ENCODE results near the gene MACROD2. TPM values are rescaled to one million over a fixed set of nuclear protein-coding genes. Genes with fewer than 3 reads are reported as not detected.

MACROD2 gene
- total and polyA plus RNA-seq, 2 of the 4 experiments (the other 2 are of a cell fraction), result not detected

GRCh38 chr20:14619411-14619810 lies 624.1 kb downstream of the MACROD2 start:
- WGBS, 2 experiments (ENCODE audit: extremely low coverage in 2 of 2, insufficient read length in 1 of 2), result no CpG with 5 or more reads among the region's 1 CpG

More at GRCh38 chr20:14619411-14619810, 624.1 kb downstream of the MACROD2 start:
- dilution Hi-C loops (cut with HindIII; ENCODE audit: low sequenced_read_pairs, unreplicated experiment) (no loop called here), in situ Hi-C loops (cut with MboI; ENCODE audit: low sequenced_read_pairs) (no loop called here), intact Hi-C loops (cut with micrococcal nuclease) (no loop called here)
- Histone ChIP-seq H3K18ac (ENCODE audit: low read depth, low read length) (no peak overlapping the region), H2BK120ac (ENCODE audit: low read depth, low read length) (no peak overlapping the region), H4K20me1 (ENCODE audit: insufficient read depth, low read length) (no peaks in the 10 kb centered on the region), H2BK20ac (ENCODE audit: low read depth, low read length) (no peak overlapping the region), H3K9me3 (ENCODE audit: control insufficient read depth, insufficient read depth, low read length) (no peaks in the 10 kb centered on the region), H2AFZ (replicated peaks; ENCODE audit: low read length, poor library complexity) (no peak overlapping the region), H3K27me3 (ENCODE audit: control insufficient read depth, insufficient read depth, low read length) (no peaks in the 10 kb centered on the region), H3K4me1 (ENCODE audit: control insufficient read depth, insufficient read depth, low read length) (no peaks in the 10 kb centered on the region), H3K36me3 (ENCODE audit: control insufficient read depth, insufficient read depth, low read length) (no peaks in the 10 kb centered on the region), H3K9me1 (ENCODE audit: insufficient read depth, low read length) (no peaks in the 10 kb centered on the region), H3K4me3 (ENCODE audit: insufficient read depth, low read depth, low read length) (no peak overlapping the region), H3K4me2 (ENCODE audit: low read depth, low read length) (no peak overlapping the region), H3K14ac (replicated peaks; ENCODE audit: low read depth, low read length) (no peak overlapping the region), H3K79me1 (ENCODE audit: low read depth in 1 of 2, low read length in 2 of 2) (no peaks in the 10 kb centered on the region), H3K56ac (ENCODE audit: extremely low read depth, insufficient read depth, low read length) (no peak overlapping the region), H4K8ac (ENCODE audit: low read depth in 2 of 2, low read length in 2 of 2) (no peak overlapping the region), H3K4ac (ENCODE audit: low read depth, low read length) (no peak overlapping the region), H3K23ac (ENCODE audit: low read depth, low read length) (no peak overlapping the region), H4K91ac (ENCODE audit: insufficient read depth, low read depth, low read length) (no peak overlapping the region), H4K5ac (ENCODE audit: low read depth, low read length) (no peak overlapping the region), H2AK9ac (replicated peaks; ENCODE audit: low read depth, low read length, poor library complexity) (no peak overlapping the region), H2BK15ac (ENCODE audit: low read depth, low read length) (no peak overlapping the region), H2BK5ac (ENCODE audit: low read depth, low read length, poor library complexity, severe bottlenecking) (no peak overlapping the region), H2AK5ac (ENCODE audit: low read depth, low read length) (no peak overlapping the region), H3K27ac (ENCODE audit: insufficient read depth, low read length) (no peak overlapping the region), H3K9ac (ENCODE audit: low read depth, low read length) (no peak overlapping the region)
- BruUV-seq (replicated peaks), result no TSS peak
- TF ChIP-seq POLR2A (IDR thresholded peaks at IDR 0.05; ENCODE audit: low read depth, low read length) (no peak), MAFK (IDR thresholded peaks at IDR 0.05; ENCODE audit: low read depth, low read length) (no peak), NFE2L2 (IDR thresholded peaks at IDR 0.05; ENCODE audit: low read depth, low read length) (no peak), ELK1 (IDR thresholded peaks at IDR 0.05; ENCODE audit: borderline replicate concordance, low read depth, low read length) (no peak), RFX5 (IDR thresholded peaks at IDR 0.05; ENCODE audit: low read depth, low read length) (no peak), RCOR1 (IDR thresholded peaks at IDR 0.05; ENCODE audit: insufficient replicate concordance, low read length) (no peak), BHLHE40 (IDR thresholded peaks at IDR 0.05; ENCODE audit: low read depth, low read length) (no peak), CEBPB (IDR thresholded peaks at IDR 0.05; ENCODE audit: low read depth, low read length) (no peak), CTCF (conservative IDR thresholded peaks at IDR 0.05; ENCODE audit: low read depth, low read length) (no peak), CHD1 (IDR thresholded peaks at IDR 0.05; ENCODE audit: low read depth, low read length) (no peak), MAZ (IDR thresholded peaks at IDR 0.05; ENCODE audit: borderline replicate concordance, low read depth, low read length) (no peak), SMC3 (IDR thresholded peaks at IDR 0.05; ENCODE audit: low read depth, low read length) (no peak), RAD21 (IDR thresholded peaks at IDR 0.05; ENCODE audit: low read length) (no peak)
- ATAC-seq (ENCODE audit: low read depth), result no peak
- POLR2A ChIA-PET (ENCODE audit: unreplicated experiment), result no interaction called here
- no peak for DNase-seq
- CTCF ChIA-PET, result no interaction called here

Data from IMR-90 (cell line).